Fibroblast of skin of back (primary cell): ENCODE data around the gene NAXE. TPM values are rescaled to one million over a fixed set of nuclear protein-coding genes. Genes with fewer than 3 reads are reported as not detected.
A peak's percentile ranks its signal among the peaks of the same experiment; 100 is the strongest.
"Not testable (repeated sequence)": the region's sequence is repeated elsewhere in the genome, so short reads cannot be mapped to it uniquely, and the experiment has no call there.

Source experiments
- DNase-seq: peaks from one replicate; pipeline ENCODE4 v3.0.0-alpha.2; 2013
- polyA plus RNA-seq, 2 experiments: library from polyadenylated mRNA; unstranded; fragments of 120-200 nt; gene quantifications; one replicate each; pipeline ENCODE4 v1.2.1, GENCODE V29; 2013; ENCODE audit not compliant: insufficient read length in 2 of 2

NAXE gene
- polyA plus RNA-seq (2013, experiment 1 of 2; ENCODE audit: insufficient read length), result 58.0 TPM
- polyA plus RNA-seq (2013, experiment 2 of 2; ENCODE audit: insufficient read length), result 51.1 TPM

GRCh38 chr1:156591432-156592157 lies at the start of gene NAXE:
Gene NAXE (plus strand): TSS chr1:156591776. CDS start chr1:156591805, 29 bp downstream.
- peak; percentile 62 for DNase-seq

DNA sequence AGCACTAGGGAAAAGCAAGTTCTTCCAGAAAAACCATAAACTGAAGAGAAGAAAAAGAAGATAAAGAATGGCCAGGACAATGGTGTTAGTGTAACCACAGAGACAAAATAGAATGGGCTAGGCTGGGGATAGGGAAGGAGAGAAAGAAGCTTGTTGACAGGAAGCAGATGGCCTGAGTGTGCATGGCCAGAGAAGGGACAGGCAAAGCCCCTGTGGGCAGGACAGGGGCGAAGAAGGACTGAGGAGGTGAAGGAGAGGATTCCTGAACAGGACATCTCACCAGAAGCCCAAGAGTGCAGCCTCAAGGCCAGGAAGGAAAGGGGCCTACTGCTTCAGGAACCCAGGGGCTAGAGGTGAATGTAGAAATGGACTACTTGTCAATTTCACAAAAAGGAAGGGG lies 48.5 kb upstream of the NAXE start:
- no peak for DNase-seq

- DNase-seq, result no peak
These were observed 46.9 kb upstream of the NAXE start for GRCh38 chr1:156544592-156545102.

DNA sequence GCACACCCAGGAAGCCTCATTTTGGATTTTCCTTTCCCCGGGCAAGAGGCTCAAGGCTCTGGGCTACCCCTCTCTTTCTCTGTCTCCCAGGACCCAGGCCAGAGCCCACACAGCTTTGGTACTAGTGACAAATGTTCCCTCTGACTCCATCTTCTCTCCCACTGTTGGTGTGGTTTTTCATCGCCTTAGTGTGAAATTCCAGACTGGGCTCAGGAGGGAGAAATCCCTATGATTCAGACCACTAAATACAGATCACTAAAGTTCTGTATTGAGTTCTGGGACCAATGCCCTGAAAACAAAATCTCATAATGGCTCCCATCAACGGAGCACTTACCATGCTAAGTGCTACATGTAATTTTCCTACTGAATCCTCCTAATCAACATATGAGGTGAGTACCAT lies 45.3 kb upstream of the NAXE start:
- no peak for DNase-seq

DNA sequence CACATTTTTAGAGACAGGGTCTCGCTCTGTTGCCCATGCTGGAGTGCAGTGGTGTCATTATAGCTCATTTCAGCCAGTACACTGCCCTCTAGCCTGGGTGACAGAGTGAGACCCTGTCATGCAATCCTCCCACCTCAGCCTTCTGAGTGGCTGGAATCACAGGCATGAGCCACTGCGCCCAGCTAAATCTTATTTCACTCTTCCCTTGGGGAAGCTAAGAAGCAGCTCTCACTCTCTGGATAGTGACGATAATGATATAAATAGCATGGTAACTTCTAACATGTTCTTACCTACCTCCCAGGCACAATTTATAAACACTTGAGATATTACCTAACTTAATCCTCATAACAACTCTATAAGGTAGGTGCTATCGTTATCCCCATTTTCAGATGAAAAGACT lies 44.1 kb upstream of the NAXE start:
- no peak for DNase-seq

- no peak for DNase-seq
These were observed 43.6 kb upstream of the NAXE start for GRCh38 chr1:156547982-156548381.

DNA sequence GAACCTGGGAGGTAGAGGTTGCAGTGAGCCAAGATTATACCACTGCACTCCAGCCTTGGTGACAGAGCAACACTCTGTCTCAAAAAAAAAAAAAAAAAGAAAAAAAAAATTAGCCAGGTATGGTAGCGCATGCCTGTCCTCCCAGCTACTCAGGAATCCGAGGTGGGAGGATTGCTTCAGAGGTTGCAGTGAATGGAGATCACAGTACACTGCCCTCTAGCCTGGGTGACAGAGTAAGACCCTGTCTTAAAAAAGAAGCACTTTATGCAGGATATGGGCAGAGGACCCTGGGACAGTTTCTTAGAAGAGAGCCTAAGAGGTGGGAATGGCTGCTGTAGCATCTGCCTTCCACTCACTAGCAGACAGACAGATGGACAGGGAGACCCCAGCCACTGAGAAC lies 42.2 kb upstream of the NAXE start:
- DNase-seq, result no peak

DNA sequence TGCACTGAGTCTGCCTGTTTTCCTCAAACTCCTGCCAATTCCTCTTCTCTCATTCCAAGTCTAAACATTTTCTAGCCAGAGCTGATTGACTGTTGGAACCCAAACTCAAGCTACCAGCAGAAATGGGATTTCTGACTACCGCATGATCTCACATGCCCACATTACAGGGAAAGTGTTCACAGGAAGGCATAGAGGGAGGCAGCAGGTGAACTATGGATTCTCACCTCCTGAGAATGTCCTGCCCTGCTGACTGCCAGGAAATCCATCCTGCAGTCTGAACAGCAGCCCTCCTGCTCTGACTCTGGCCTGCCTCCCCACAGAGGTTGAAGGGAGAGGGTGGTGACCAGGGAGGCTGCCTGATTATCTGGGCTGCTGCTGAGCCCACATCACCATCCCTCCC lies 41.7 kb upstream of the NAXE start:
- DNase-seq, result no peak

- no peak for DNase-seq
These were observed 41.2 kb upstream of the NAXE start for GRCh38 chr1:156550346-156550745.

- DNase-seq, result no peak
These were observed 40.4 kb upstream of the NAXE start for GRCh38 chr1:156551066-156551643.

GRCh38 chr1:156551869-156552268 lies 39.7 kb upstream of the NAXE start:
- no peak for DNase-seq

GRCh38 chr1:156552518-156552917 lies 39.1 kb upstream of the NAXE start:
- DNase-seq, result no peak

- not testable (repeated sequence) for DNase-seq
These were observed 38.6 kb upstream of the NAXE start for GRCh38 chr1:156552937-156553336.

- no peak for DNase-seq
These were observed 37.6 kb upstream of the NAXE start for GRCh38 chr1:156553860-156554485.

- no peak for DNase-seq
These were observed 36.6 kb upstream of the NAXE start for GRCh38 chr1:156554971-156555370.

GRCh38 chr1:156555715-156556114 lies 35.9 kb upstream of the NAXE start:
- no peak for DNase-seq

DNA sequence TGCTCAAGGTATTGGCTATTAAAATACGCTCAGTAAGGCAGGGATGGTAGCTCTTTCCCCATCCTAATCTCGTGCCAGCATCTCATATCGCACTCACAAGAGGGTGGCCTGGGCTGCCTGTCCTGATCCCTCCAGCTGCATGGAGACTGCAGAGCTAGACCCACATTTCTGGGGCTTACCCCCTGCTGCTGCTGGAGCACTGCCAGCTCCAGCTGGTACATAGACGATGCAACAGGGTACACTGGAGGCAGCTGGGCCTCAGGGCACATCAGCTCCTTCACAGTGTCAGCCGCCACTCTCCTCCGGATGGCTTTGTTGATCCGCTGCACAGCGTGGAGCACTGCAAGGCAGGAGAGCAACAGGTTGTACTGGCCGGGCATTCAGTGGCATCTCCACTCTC lies 35.2 kb upstream of the NAXE start:
- no peak for DNase-seq

- no peak for DNase-seq
These were observed 32.3 kb upstream of the NAXE start for GRCh38 chr1:156559086-156559796.

DNA sequence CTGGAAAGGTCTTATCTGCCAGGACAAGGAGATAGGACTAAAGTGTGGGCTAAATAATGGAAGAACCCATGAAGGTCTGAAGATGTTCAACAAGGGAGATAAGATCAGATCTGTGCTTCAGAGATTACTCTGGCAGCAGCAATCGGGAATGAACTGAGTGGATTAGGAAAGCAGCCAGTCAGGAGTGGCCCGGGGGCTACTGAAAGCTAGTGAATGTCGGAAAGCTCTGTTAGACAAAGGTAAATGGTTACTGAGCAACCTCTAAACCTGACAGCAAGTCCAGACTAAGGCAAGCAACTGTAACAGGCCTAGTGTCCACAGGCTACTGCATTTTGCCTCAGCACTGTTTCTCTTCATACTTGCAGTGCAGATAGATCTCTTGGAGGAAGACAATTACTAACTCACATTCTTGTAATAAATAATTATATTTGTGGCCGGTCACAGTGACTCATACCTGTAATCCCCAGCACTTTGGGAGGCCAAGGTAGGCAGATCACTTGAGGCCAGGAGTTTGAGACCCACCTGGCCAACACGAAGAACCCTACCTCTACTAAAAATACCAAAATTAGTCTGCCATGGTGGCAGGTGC lies 31.7 kb upstream of the NAXE start:
- no peak for DNase-seq

- no peak for DNase-seq
These were observed 30.9 kb upstream of the NAXE start for GRCh38 chr1:156560585-156561163.

- DNase-seq, result no peak
These were observed 26.1 kb upstream of the NAXE start for GRCh38 chr1:156565519-156565918.

GRCh38 chr1:156566436-156566835 lies 25.1 kb upstream of the NAXE start:
- DNase-seq, result no peak
